ENCODE measurements around the gene SMYD3.
A peak's percentile ranks its signal among the peaks of the same experiment; 100 is the strongest.

The SMYD3 gene

GRCh38 chr1:246506674-246507481 is at the start of gene SMYD3:
Gene SMYD3, minus strand, starts transcription at chr1:246507279.
- DNase-seq (ENCODE audit: low read depth in 1 of 2, low spot score in 1 of 2) = peak; percentile 54 to 57

GRCh38 chr1:246554201-246554600 is 47.1 kb upstream of the SMYD3 start:
- DNase-seq (ENCODE audit: low read depth in 1 of 2, low spot score in 1 of 2) = no peak

- DNase-seq (ENCODE audit: low read depth in 1 of 2, low spot score in 1 of 2) = no peak
Measured at GRCh38 chr1:246552110-246552509, 45.0 kb upstream of the SMYD3 start.

DNA sequence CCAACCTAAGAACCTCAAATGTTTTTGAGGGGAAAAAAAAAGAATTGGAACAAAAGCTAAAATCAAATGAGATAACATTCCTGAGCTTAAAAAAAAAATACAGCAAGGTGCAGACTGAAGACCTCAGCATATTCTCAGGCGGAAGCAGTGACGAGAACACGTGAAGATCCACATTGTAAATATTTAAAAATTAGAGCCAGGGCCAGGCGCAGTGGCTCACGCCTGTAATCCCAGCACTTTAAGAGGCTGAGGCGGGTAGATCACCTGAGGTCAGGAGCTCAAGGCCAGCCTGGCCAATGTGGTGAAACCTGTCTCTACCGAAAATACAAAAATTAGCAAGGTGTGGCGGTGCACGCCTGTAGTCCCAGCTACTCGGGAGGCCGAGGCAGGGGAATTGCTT is 43.3 kb upstream of the SMYD3 start:
- no peak for DNase-seq (ENCODE audit: low read depth in 1 of 2, low spot score in 1 of 2)

DNA sequence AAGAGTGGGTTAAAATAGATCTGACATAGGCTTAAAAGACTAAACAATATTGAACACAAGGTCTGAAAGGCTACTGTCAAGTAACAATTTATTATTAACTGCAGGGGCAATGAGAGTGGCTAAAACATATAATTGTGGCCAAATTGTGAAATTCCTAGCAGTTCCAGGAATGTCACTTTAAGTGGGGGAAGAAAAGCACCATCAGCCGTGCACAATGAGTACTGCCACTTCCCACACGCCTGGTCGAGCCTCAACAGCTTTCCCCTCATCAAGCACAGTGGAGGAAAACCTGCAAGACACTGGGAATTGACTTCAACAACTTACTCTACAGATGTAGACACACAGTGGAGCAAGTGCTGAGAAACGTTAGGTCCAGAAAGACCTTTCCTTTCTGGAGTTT is 42.6 kb upstream of the SMYD3 start:
- DNase-seq (ENCODE audit: low read depth in 1 of 2, low spot score in 1 of 2) = no peak

- DNase-seq (ENCODE audit: low read depth in 1 of 2, low spot score in 1 of 2) = no peak
Measured at GRCh38 chr1:246544001-246544400, 36.9 kb upstream of the SMYD3 start.

GRCh38 chr1:246540738-246541491 is 33.8 kb upstream of the SMYD3 start:
- DNase-seq (ENCODE audit: low read depth in 1 of 2, low spot score in 1 of 2) = no peak

DNA sequence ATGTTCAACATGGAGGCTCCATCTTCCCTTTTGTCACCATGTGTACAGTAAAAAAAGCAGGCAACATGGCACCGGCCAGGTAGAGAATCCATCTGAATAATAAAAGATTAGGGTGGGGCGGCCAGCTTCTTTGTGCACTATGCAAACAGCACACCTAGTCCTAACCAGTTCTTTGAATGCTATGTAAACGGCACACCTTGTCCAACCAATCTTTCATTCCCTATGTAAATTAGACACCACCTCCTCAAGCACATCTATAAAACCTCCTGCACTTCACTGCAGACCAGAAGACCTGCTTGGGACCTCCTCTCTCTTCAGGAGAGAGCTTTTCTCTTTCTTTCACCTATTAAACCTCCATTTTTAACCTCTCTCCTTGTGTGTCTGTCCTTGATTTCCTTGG is 30.8 kb upstream of the SMYD3 start:
- DNase-seq (ENCODE audit: low read depth in 1 of 2, low spot score in 1 of 2) = no peak

- no peak for DNase-seq (ENCODE audit: low read depth in 1 of 2, low spot score in 1 of 2)
Measured at GRCh38 chr1:246537441-246537840, 30.4 kb upstream of the SMYD3 start.

- DNase-seq (ENCODE audit: low read depth in 1 of 2, low spot score in 1 of 2) = no peak
Measured at GRCh38 chr1:246534114-246534513, 27.0 kb upstream of the SMYD3 start.

DNA sequence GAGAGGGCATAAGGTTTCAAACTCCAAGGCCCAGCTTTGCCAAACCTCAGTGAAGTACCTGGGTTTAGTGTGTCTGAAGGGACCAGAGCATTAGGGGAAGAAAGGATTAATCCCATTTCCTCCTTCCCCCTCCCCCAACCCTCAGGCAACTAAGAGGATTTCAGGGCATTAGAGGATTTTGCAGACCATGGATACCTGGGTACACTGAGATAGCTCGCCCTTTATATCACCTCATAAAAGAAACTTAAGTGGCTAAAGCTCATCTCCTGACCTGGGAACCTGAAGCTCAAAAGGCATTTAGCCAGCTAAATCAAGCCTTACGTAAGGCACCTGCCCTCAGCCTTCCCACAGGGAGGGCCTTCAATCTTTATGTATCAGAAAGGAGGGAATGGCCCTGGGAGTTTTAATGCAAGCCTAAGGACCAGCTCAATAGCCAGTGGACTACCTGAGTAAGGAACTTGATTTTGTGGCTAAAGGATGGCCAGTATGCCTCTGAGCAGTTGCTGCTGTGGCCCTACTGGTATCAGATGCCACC is 26.4 kb upstream of the SMYD3 start:
- no peak for DNase-seq (ENCODE audit: low read depth in 1 of 2, low spot score in 1 of 2)

GRCh38 chr1:246532519-246532918 is 25.4 kb upstream of the SMYD3 start:
- DNase-seq (ENCODE audit: low read depth in 1 of 2, low spot score in 1 of 2) = no peak

GRCh38 chr1:246530482-246530881 is 23.4 kb upstream of the SMYD3 start:
- no peak for DNase-seq (ENCODE audit: low read depth in 1 of 2, low spot score in 1 of 2)

DNA sequence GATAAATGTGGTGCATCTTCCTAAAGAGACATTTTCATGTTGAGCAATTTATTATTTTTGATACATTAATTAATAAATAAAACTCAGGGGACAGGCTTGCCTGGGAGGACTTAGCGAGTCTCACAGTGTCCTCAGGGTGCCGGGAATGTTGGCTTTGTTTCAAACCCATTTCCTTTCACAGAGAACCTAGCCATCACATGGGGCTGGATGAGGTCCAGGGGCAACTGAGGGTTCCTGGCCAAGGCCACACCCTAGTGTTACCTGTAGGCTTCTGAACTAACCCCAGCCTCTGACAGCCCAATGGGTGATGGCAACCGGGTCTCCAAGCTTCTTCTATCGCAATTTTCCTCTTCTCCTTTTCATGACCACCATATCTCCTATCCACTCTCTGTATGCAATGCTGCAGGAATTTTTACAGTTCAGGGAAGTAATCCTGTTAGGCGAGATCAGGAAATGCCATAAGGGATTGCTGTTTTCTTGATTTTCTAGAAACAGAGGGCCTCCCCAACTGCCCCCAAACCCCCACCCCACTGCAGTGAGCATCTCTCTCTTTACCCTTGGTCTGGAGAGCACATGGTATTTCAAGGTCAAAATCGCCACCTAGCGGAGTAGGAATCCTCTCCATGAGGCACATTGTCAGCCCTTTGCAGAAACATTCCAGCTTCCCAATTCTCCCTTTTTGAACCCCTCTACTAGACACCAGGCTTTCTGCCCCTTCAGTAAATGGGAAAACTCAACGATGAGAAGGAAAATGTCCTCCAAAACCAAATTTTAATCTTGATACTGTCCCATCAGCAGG is 22.1 kb upstream of the SMYD3 start:
- no peak for DNase-seq (ENCODE audit: low read depth in 1 of 2, low spot score in 1 of 2)

DNA sequence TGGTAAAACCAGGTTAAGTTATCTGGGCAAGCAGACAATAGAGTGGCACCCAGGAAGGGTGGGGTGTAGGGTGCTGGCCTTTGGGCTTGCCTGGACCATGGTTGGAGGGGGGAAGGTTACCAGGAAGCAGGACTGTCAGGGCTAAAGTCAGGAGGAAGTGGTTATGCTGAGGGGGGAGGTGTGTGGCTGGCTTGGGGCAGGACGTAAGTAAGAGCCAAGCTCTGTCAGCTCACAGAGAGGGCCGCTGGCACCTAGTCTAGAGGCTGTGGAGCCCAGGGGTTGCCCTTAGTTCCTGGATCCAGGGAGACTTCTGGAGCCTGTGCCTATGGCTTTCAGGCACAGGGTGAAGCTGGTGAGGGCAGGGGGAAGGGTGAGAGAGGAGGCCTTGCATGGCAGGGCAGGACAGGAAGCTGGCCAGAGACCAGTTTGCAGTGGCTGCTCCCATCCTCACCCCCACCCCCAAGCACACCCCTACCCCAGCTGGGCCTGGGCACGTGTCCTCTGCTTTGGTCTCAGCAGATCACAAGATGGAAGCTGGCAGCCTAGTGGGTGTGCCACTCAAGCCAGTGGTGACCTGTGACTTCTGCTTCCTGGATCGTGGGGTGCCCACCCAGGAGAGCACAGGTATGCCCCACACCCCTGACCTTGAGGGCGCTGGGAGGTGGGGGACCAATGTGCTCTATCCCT is 20.5 kb upstream of the SMYD3 start:
- no peak for DNase-seq (ENCODE audit: low read depth in 1 of 2, low spot score in 1 of 2)

DNA sequence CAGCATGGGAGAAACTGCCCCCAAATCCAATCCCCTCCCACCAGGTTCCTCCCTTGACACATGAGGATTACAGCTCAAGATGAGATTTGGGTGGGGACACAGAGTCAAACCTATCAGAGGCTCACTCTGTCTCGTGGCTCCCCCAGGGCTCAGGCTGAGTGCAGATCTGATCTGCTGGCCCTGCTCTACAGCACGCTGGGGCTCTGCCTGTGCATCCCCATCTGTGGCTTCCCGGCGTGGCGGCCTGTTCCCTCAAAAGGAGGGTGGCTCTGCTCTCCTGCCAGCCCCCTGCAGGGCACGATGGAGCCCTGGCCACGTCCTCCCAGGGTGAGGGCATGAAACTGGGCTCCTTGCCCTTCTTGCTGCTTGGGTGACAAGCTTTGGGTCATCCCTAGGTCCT is 19.8 kb upstream of the SMYD3 start:
- DNase-seq (ENCODE audit: low read depth in 1 of 2, low spot score in 1 of 2) = no peak

DNA sequence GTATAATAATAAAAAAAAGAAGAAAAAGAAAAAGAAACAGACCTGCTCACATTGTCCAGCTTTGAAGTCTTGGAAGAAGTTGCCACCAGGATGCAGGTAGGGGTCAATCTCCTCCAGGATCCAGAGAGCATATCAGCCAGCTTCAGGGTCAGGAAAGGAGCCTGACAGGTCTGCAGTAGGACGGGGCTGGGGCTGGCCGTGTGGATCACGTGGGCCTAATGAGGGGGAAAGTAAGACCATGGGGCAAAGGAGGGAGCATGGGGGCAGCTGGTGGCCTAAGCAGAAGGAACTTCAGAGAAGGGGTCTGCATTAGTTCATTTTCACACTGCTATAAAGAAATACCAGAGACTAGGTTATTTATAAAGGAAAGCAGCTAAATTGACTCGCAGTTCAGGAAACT is 19.3 kb upstream of the SMYD3 start:
- no peak for DNase-seq (ENCODE audit: low read depth in 1 of 2, low spot score in 1 of 2)

- DNase-seq (ENCODE audit: low read depth in 1 of 2, low spot score in 1 of 2) = no peak
Measured at GRCh38 chr1:246519514-246519913, 12.4 kb upstream of the SMYD3 start.

DNA sequence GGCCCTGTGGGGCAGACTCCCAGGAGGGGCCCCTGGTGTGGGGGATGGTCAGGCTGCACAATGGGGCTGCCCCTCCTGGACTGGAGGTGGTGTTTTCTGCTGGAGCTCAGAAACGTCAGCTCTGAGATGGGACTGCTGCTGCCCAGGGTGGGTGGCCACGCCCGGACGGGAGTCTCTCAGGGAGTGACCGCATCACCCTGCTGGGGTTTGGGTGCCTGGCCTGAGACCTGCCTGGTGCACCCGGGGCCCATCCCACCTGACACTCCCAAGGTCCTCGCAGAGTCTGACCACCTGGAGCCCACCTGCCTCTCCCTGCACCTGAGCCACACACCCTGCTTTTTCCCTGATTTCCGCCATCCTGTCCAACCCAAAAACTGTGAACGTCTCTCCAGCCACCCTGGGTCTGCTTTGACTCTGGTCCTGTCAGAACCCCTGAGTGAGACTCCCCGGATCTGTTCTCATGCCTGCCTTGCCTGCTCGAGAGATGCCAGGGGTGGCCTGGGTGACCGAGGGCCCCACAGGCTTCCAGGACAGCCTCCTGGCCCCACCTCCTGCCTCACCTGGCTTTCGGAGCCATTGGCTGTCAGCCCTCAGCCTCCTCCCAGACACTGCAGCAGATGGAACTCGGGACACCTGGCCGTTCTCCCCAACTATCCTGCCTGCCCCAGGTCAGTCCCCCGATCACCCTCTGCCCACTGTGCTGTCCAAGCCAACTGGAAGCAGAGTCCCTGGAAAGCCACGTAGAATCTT is 11.6 kb upstream of the SMYD3 start:
- no peak for DNase-seq (ENCODE audit: low read depth in 1 of 2, low spot score in 1 of 2)

GRCh38 chr1:246517391-246517790 is 10.3 kb upstream of the SMYD3 start:
- no peak for DNase-seq (ENCODE audit: low read depth in 1 of 2, low spot score in 1 of 2)

Data from activated CD4-positive, alpha-beta T cell treated with anti-CD3 and anti-CD28 coated beads, Interleukin-2, amount 50 U/mL, for 24 hours (primary cell).